ENCODE results near the gene TPCN2.

DNA sequence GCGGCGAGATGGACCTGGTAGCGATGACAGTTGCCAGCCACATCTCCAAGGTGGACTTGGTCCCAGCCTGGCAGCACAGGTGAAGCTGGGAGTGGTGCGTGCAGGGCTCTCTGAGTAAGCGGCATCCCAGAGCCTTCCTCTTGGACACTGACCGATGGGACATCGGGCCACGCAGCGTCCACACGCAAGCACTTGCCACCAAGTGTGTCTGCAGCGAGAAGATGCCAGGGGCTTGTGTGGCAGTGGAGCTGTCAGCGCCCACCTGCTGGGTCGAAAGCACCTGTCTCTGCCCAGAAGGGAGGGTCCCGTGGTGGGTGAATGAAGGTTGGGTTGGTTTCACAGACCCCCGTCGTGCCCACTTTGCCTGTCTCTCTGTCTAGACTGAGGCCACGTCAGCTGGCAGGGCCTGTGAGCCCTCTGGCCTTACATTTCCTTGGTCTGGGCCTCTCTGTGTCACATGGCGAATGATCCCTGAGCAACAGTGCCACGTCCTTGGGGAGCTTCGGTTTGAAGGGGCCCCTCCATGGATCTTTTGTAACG lies 56.2 kb downstream of the TPCN2 start:
- no peak for TF ChIP-seq CTCF (IDR thresholded peaks at IDR 0.05)
- TF ChIP-seq POLR2A (IDR thresholded peaks at IDR 0.05) = no peak
- no peak for TF ChIP-seq POLR2AphosphoS5 (IDR thresholded peaks at IDR 0.05)
